ENCODE data around the gene NIPAL1. TPM values are rescaled to one million over a fixed set of nuclear protein-coding genes. Genes with fewer than 3 reads are reported as not detected.

NIPAL1 gene
- total RNA-seq, 1 donor from 2014 or later = 17.6 TPM

GRCh38 chr4:48038666-48039065 lies 22.1 kb downstream of the NIPAL1 start:
- no peak overlapping the region for H3K27ac Mint-ChIP-seq
- DNase-seq (ENCODE audit: low spot score, unreplicated experiment) = no peak
- TF ChIP-seq, protein P1, sequence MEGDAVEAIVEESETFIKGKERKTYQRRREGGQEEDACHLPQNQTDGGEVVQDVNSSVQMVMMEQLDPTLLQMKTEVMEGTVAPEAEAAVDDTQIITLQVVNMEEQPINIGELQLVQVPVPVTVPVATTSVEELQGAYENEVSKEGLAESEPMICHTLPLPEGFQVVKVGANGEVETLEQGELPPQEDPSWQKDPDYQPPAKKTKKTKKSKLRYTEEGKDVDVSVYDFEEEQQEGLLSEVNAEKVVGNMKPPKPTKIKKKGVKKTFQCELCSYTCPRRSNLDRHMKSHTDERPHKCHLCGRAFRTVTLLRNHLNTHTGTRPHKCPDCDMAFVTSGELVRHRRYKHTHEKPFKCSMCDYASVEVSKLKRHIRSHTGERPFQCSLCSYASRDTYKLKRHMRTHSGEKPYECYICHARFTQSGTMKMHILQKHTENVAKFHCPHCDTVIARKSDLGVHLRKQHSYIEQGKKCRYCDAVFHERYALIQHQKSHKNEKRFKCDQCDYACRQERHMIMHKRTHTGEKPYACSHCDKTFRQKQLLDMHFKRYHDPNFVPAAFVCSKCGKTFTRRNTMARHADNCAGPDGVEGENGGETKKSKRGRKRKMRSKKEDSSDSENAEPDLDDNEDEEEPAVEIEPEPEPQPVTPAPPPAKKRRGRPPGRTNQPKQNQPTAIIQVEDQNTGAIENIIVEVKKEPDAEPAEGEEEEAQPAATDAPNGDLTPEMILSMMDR (IDR thresholded peaks at IDR 0.05; ENCODE audit: unreplicated experiment) = no peak

GRCh38 chr4:48039561-48039960 lies 23.0 kb downstream of the NIPAL1 start:
- H3K27ac Mint-ChIP-seq = no peak overlapping the region
- no peak for DNase-seq (ENCODE audit: low spot score, unreplicated experiment)
- H3K4me1 Mint-ChIP-seq (ENCODE audit: low read depth) = peaks cover 31% of the 10 kb centered on the region
- peaks cover 18% of the 10 kb centered on the region for H3K36me3 Mint-ChIP-seq (ENCODE audit: insufficient read depth)
- TF ChIP-seq, protein P1 (IDR thresholded peaks at IDR 0.05; ENCODE audit: unreplicated experiment) = no peak
- H3K27me3 Mint-ChIP-seq = no peaks in the 10 kb centered on the region
- H3K4me3 Mint-ChIP-seq (ENCODE audit: low read depth) = no peak overlapping the region
- no peaks in the 10 kb centered on the region for H3K9me3 Mint-ChIP-seq (ENCODE audit: low read depth)

More at GRCh38 chr4:48038666-48039065, 22.1 kb downstream of the NIPAL1 start:
- Mint-ChIP-seq H3K4me3 (ENCODE audit: low read depth) (no peak overlapping the region), H3K9me3 (ENCODE audit: low read depth) (no peaks in the 10 kb centered on the region), H3K36me3 (ENCODE audit: insufficient read depth) (peaks cover 24% of the 10 kb centered on the region), H3K27me3 (no peaks in the 10 kb centered on the region), H3K4me1 (ENCODE audit: low read depth) (peaks cover 30% of the 10 kb centered on the region)

DNA sequence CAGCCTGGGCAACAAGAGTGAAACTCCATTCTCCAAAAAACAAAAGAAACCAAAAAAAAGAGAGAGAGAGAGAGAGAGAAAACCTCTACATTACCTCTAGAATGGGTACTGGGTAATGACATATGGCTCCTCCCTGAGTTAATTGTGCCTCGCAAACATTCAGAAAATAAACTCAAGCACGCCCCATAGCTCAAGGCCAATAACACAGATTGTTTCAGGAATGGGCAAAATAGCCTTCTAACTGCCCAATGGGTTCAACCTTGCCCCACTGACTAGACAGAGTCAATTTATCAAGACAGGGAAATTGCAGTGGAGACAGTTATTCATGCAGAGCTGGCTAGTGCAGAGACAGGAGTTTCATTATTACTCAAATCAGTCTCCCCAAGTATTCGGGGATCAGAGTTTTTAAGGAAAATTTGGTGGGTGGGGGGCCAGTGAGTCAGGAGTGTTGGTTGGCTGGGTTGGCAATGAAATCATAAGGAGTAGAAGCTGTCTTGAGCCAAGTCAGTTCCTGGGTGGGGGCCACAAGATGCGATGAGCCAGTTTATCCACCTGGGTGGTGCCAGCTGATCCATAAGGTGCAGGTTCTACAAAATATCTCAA lies 25.1 kb downstream of the NIPAL1 start:
- Mint-ChIP-seq H3K36me3 (ENCODE audit: insufficient read depth) (peaks cover 4% of the 10 kb centered on the region), H3K4me3 (ENCODE audit: low read depth) (no peak overlapping the region), H3K4me1 (ENCODE audit: low read depth) (peaks cover 30% of the 10 kb centered on the region), H3K9me3 (ENCODE audit: low read depth) (no peaks in the 10 kb centered on the region), H3K27me3 (no peaks in the 10 kb centered on the region), H3K27ac (peak overlapping the region; percentile 37)
- TF ChIP-seq, protein P1 (IDR thresholded peaks at IDR 0.05; ENCODE audit: unreplicated experiment) = no peak
- DNase-seq (ENCODE audit: low spot score, unreplicated experiment) = no peak

DNA sequence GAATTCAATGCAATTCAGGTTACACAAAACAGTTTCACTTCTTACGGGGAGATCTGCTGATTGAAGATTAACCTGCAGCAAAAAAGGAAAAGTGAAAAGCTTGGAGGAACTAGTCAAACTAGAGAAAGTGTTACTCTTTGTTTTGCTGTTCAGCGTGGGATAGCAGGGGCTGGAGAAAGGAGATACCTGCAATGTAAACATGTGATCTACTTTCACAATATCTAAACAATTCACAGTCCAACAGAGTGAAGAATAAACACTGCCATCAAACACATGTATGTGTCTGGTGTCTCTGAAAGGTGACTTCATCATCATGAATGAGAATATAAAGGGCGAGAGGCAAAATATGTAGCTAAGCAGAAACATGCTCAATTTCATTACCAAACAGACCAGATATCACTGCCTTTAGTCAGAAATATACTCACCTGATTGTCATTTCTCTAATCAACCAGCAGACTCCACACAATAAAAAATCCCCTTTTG lies 26.4 kb downstream of the NIPAL1 start:
- H3K9me3 Mint-ChIP-seq (ENCODE audit: low read depth) = no peaks in the 10 kb centered on the region
- no peak for DNase-seq (ENCODE audit: low spot score, unreplicated experiment)
- no peak overlapping the region for H3K4me3 Mint-ChIP-seq (ENCODE audit: low read depth)
- peak overlapping the region; percentile 89 for H3K27ac Mint-ChIP-seq
- peaks cover 4% of the 10 kb centered on the region for H3K36me3 Mint-ChIP-seq (ENCODE audit: insufficient read depth)
- H3K4me1 Mint-ChIP-seq (ENCODE audit: low read depth) = peaks cover 36% of the 10 kb centered on the region
- H3K27me3 Mint-ChIP-seq = no peaks in the 10 kb centered on the region
- TF ChIP-seq, protein P1 (IDR thresholded peaks at IDR 0.05; ENCODE audit: unreplicated experiment) = no peak

DNA sequence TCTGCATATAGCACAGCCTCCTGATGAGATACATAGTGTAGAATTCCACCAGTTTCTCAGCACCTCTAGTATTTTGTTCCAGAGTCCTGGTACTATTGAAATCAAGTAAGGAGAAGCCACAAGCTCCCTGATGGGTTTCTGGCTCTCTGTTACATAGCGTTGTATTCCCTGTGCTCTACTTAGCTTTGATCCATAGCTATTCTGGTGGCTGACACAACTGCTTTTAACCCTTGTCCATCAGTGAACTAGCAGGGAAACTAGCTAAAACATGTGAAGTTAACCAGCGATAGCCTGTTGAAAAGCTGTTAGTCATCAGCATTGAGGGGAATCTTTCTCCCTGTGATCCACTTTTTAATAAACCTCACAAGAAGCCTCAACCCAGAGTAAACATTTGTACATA lies 26.9 kb downstream of the NIPAL1 start:
- Mint-ChIP-seq H3K4me1 (ENCODE audit: low read depth) (peaks cover 38% of the 10 kb centered on the region), H3K27me3 (no peaks in the 10 kb centered on the region), H3K4me3 (ENCODE audit: low read depth) (no peak overlapping the region), H3K36me3 (ENCODE audit: insufficient read depth) (peaks cover 4% of the 10 kb centered on the region), H3K9me3 (ENCODE audit: low read depth) (no peaks in the 10 kb centered on the region), H3K27ac (peak overlapping the region; percentile 89)
- TF ChIP-seq, protein P1 (IDR thresholded peaks at IDR 0.05; ENCODE audit: unreplicated experiment) = no peak
- no peak for DNase-seq (ENCODE audit: low spot score, unreplicated experiment)

Measured in progenitor cell of endocrine pancreas (in vitro differentiated cells).